Keratinocyte (primary cell): ENCODE data around the gene C1orf174.

Experiments used
- CTCF ChIP-seq, 3 experiments: IDR thresholded peaks in 1 of 3; conservative IDR thresholded peaks in 1 of 3; optimal IDR thresholded peaks in 1 of 3; 2 replicates in 2 of 3; 3 replicates in 1 of 3; pipeline versions ENCODE3 to v1.5.1; 2011; ENCODE audit warnings: low read length in 3 of 3, mild to moderate bottlenecking in 3 of 3, moderate library complexity in 2 of 3, control low read depth in 1 of 3, inconsistent platforms in 1 of 3; ENCODE audit not compliant: insufficient read depth in 2 of 3; ENCODE audit errors: extremely low read depth in 1 of 3
- EZH2 ChIP-seq: IDR thresholded peaks from one replicate; pipeline ENCODE4 v1.6.1; 2012; ENCODE audit warnings: inconsistent platforms, mild to moderate bottlenecking, low read length, moderate library complexity

- no peak for TF ChIP-seq CTCF (optimal IDR thresholded peaks at IDR 0.05 in 1 of 3, IDR thresholded peaks at IDR 0.05 in 1 of 3, conservative IDR thresholded peaks at IDR 0.05 in 1 of 3; ENCODE audit: extremely low read depth in 1 of 3, insufficient read depth in 2 of 3, low read length in 3 of 3)
- TF ChIP-seq EZH2: no peak
These were observed 20.2 kb downstream of the C1orf174 start for GRCh38 chr1:3879787-3880428.
